Neural progenitor cell (in vitro differentiated cells): ENCODE data around the gene UNC5B. TPM values are rescaled to one million over a fixed set of nuclear protein-coding genes. Genes with fewer than 3 reads are reported as not detected.
A peak's percentile ranks its signal among the peaks of the same experiment; 100 is the strongest.

Experiments
- DNase-seq: peaks from one replicate; pipeline ENCODE4 v3.0.0-alpha.2; 2016; ENCODE audit warnings: low spot score
- H2AFZ ChIP-seq: fragments of 200-600 bp; sonication (generic); replicated peaks from 2 replicates; pipeline ENCODE4 v1.6.1; 2016; ENCODE audit warnings: antibody characterized with exemption
- H3F3A ChIP-seq: fragments of 200-600 bp; sonication (generic); 2 replicates; pipeline ENCODE4 v1.6.1; 2016; ENCODE audit warnings: antibody characterized with exemption, low read depth
- H3K27ac ChIP-seq: fragments of 200-600 bp; sonication (generic); 2 replicates; pipeline ENCODE4 v1.5.1; 2016; ENCODE audit warnings: mild to moderate bottlenecking
- H3K27me3 ChIP-seq: fragments of 200-600 bp; sonication (generic); 2 replicates; pipeline ENCODE4 v1.6.1; 2016; ENCODE audit warnings: mild to moderate bottlenecking, moderate library complexity
- H3K36me3 ChIP-seq: fragments of 200-600 bp; sonication (generic); 2 replicates; pipeline ENCODE4 v1.5.1; 2016
- H3K4me1 ChIP-seq: fragments of 200-600 bp; sonication (generic); 2 replicates; pipeline ENCODE4 v1.6.1; 2016; ENCODE audit warnings: mixed run types
- H3K4me2 ChIP-seq: fragments of 200-600 bp; sonication (generic); 2 replicates; pipeline ENCODE4 v1.6.1; 2016
- H3K4me3 ChIP-seq: fragments of 200-600 bp; sonication (generic); 2 replicates; pipeline ENCODE4 v1.5.1; 2016
- H3K79me2 ChIP-seq: fragments of 200-600 bp; sonication (generic); 2 replicates; pipeline ENCODE4 v1.6.1; 2016; ENCODE audit warnings: low read depth
- H3K9ac ChIP-seq: fragments of 200-600 bp; sonication (generic); 2 replicates; pipeline ENCODE4 v1.6.1; 2016
- H3K9me3 ChIP-seq: fragments of 200-600 bp; sonication (generic); 2 replicates; pipeline ENCODE4 v1.5.1; 2016; ENCODE audit warnings: low read depth
- H4K20me1 ChIP-seq: fragments of 200-600 bp; sonication (generic); 2 replicates; pipeline ENCODE4 v1.6.1; 2016; ENCODE audit warnings: low read depth
- H3K27ac Mint-ChIP-seq: 3 replicates; pipeline ENCODE4 v1.8.0; 2021; ENCODE audit warnings: mixed read lengths
- H3K27me3 Mint-ChIP-seq: 2 replicates; pipeline ENCODE4 v1.8.0; 2022; ENCODE audit warnings: low read depth, mild to moderate bottlenecking, inconsistent platforms, moderate library complexity, mixed read lengths; ENCODE audit not compliant: insufficient read depth
- H3K36me3 Mint-ChIP-seq: 3 replicates; pipeline ENCODE4 v1.8.0; 2021; ENCODE audit warnings: mixed read lengths
- H3K4me1 Mint-ChIP-seq: 3 replicates; pipeline ENCODE4 v1.8.0; 2021; ENCODE audit warnings: mixed read lengths
- H3K4me3 Mint-ChIP-seq: 3 replicates; pipeline ENCODE4 v1.8.0; 2021; ENCODE audit warnings: mild to moderate bottlenecking, moderate library complexity, mixed read lengths
- H3K9me3 Mint-ChIP-seq: 3 replicates; pipeline ENCODE4 v1.8.0; 2020; ENCODE audit warnings: mixed read lengths
- EZH2 ChIP-seq: fragments of 200-600 bp; sonication (generic); IDR thresholded peaks from 2 replicates; pipeline ENCODE4 v1.6.1; 2017; ENCODE audit warnings: antibody characterized with exemption, mild to moderate bottlenecking, moderate library complexity
- EZH2phosphoT487 ChIP-seq: fragments of 200-600 bp; sonication (generic); IDR thresholded peaks from 2 replicates; pipeline ENCODE4 v1.6.1; 2017; ENCODE audit warnings: antibody characterized with exemption
- total RNA-seq: library from RNA; depleted of rRNA; stranded (reverse); fragments of >200 nt; gene quantifications from 2 replicates; pipeline ENCODE4 v1.2.3, GENCODE V29; 2015; ENCODE audit warnings: low replicate concordance
- TF ChIP-seq, protein P1 (sequence below): fragments of 200-600 bp; sonication (generic); IDR thresholded peaks from 2 replicates; pipeline ENCODE4 v1.5.1; 2017; ENCODE audit warnings: antibody characterized with exemption, mild to moderate bottlenecking

Gene UNC5B
- total RNA-seq, 1 donor from 2014 or later = 3.3 TPM

DNA sequence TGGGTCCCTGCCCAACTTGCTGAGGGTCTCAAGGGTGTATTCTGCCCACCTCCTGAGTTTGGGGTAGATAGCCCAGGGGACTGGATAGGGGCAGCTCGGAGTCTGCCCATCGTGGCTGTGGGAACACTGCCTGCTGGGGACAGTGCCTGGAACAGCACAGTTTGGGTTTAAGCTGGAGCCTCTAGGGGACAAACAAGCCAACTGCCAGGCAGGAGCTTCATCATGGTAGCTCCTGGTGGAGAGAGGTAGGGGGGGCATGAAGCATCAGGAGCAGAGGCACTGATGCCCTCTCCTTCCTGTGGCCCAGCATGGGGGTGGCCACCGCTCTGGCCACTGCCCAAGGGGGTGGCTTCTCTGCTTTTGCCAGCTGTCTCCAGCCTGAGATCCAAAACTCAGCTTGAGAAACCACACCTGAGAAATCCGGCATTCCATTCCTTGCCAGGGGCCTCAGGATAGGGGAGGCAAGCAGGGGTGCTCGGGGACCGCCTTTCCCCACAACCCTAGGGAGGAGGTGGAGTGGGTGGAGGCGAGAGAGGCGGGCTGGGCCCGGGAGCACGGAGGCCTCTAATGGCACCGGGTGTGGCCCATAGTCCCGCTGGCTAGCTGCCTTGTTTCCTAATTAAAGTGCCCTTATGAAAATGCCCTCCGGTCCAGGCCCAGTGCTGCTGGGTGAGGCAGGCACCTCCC lies 47.6 kb downstream of the UNC5B start:
- H3K4me1 ChIP-seq = peaks cover 52% of the 10 kb centered on the region
- H2AFZ ChIP-seq = no peak overlapping the region
- H3K9me3 ChIP-seq = no peaks in the 10 kb centered on the region
- H4K20me1 ChIP-seq = peaks cover 8% of the 10 kb centered on the region
- H3F3A ChIP-seq = peaks cover 24% of the 10 kb centered on the region
- H3K36me3 ChIP-seq = no peaks in the 10 kb centered on the region
- Mint-ChIP-seq H3K9me3 (no peaks in the 10 kb centered on the region), H3K27me3 (peaks cover 9% of the 10 kb centered on the region), H3K36me3 (no peaks in the 10 kb centered on the region), H3K4me3 (no peak overlapping the region), H3K4me1 (peaks cover 57% of the 10 kb centered on the region), H3K27ac (no peak overlapping the region)
- H3K27me3 ChIP-seq = no peaks in the 10 kb centered on the region
- DNase-seq = no peak
- H3K9ac ChIP-seq = no peak overlapping the region
- no peak overlapping the region for H3K27ac ChIP-seq
- no peak overlapping the region for H3K4me3 ChIP-seq
- H3K4me2 ChIP-seq = peak overlapping the region; percentile 36
- H3K79me2 ChIP-seq = no peaks in the 10 kb centered on the region
- TF ChIP-seq EZH2 = no peak
- TF ChIP-seq, protein P1, sequence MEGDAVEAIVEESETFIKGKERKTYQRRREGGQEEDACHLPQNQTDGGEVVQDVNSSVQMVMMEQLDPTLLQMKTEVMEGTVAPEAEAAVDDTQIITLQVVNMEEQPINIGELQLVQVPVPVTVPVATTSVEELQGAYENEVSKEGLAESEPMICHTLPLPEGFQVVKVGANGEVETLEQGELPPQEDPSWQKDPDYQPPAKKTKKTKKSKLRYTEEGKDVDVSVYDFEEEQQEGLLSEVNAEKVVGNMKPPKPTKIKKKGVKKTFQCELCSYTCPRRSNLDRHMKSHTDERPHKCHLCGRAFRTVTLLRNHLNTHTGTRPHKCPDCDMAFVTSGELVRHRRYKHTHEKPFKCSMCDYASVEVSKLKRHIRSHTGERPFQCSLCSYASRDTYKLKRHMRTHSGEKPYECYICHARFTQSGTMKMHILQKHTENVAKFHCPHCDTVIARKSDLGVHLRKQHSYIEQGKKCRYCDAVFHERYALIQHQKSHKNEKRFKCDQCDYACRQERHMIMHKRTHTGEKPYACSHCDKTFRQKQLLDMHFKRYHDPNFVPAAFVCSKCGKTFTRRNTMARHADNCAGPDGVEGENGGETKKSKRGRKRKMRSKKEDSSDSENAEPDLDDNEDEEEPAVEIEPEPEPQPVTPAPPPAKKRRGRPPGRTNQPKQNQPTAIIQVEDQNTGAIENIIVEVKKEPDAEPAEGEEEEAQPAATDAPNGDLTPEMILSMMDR = no peak
- TF ChIP-seq EZH2phosphoT487 = no peak

DNA sequence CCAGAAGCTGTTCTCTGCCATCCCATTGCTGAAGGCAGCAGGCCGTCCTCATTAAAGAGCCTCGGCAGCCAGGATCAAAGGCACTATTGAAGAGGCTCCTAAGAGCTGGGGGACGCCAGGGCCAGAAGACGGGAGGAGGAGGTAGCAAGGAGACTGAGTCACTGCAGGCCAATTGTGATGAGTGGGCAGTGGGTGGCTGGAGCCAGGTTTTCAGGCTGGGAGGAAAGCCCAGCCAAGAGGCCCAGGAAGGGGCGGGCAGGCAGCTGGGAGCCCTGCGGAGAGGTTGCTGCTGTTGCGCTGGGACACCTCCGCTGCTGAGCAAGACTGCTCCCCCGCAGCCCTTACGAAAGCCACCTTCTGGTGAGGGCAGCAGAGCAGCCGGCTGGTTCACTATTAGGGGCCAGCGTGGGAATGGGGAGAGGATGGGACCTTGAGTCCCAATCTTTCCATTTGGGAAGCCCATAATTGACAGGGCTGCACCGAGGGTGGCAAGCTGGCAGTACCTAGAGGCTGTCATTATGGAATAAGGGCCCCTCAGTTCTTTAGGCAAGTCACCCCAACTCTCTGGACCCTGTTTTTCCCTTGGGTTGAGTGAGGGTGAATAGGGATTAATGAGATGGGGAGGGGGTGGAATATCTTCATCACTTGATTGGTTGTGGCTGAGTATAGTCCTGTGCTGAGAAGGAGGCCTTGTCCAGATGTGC lies 48.4 kb downstream of the UNC5B start:
- Histone ChIP-seq H3K9ac (no peak overlapping the region), H3K4me3 (no peak overlapping the region), H4K20me1 (peaks cover 8% of the 10 kb centered on the region), H3K27ac (no peak overlapping the region), H3F3A (peaks cover 16% of the 10 kb centered on the region), H3K4me1 (peaks cover 44% of the 10 kb centered on the region), H3K27me3 (no peaks in the 10 kb centered on the region), H2AFZ (no peak overlapping the region), H3K4me2 (peak overlapping the region; percentile 36), H3K79me2 (no peaks in the 10 kb centered on the region), H3K9me3 (no peaks in the 10 kb centered on the region), H3K36me3 (no peaks in the 10 kb centered on the region)
- H3K4me3 Mint-ChIP-seq = no peak overlapping the region
- peak; percentile 60 for DNase-seq
- no peak for TF ChIP-seq EZH2phosphoT487
- TF ChIP-seq, protein P1 = peak; percentile 12
- H3K27ac Mint-ChIP-seq = no peak overlapping the region
- peaks cover 9% of the 10 kb centered on the region for H3K27me3 Mint-ChIP-seq
- H3K9me3 Mint-ChIP-seq = no peaks in the 10 kb centered on the region
- H3K36me3 Mint-ChIP-seq = no peaks in the 10 kb centered on the region
- peaks cover 49% of the 10 kb centered on the region for H3K4me1 Mint-ChIP-seq

DNA sequence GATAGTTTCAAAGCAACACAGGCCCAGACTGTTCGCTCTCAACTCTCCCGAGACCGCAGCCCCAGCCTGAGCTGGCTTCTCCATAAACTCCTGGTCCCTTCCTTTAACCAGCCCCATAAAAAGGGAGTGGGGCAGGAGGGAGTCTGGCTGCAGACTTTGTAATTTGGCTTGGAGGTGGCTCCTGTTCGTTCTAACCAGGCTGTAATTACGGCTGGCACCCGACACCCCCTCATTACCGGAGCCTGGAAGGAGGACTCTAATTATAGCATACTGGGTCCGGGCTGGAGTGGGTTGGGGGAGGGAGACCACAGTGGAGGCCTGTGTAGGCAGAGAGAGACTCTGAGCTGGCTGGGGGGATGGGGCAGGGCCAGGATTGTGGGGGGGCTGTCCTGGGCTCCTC lies 49.7 kb downstream of the UNC5B start:
- Mint-ChIP-seq H3K4me3 (no peak overlapping the region), H3K27ac (no peak overlapping the region), H3K36me3 (no peaks in the 10 kb centered on the region), H3K9me3 (no peaks in the 10 kb centered on the region), H3K4me1 (peaks cover 49% of the 10 kb centered on the region), H3K27me3 (peaks cover 9% of the 10 kb centered on the region)
- no peaks in the 10 kb centered on the region for H3K79me2 ChIP-seq
- no peak overlapping the region for H3K4me3 ChIP-seq
- peaks cover 42% of the 10 kb centered on the region for H3K4me1 ChIP-seq
- no peak for TF ChIP-seq EZH2
- TF ChIP-seq, protein P1 = no peak
- TF ChIP-seq EZH2phosphoT487 = no peak
- no peak overlapping the region for H2AFZ ChIP-seq
- H4K20me1 ChIP-seq = peaks cover 8% of the 10 kb centered on the region
- peaks cover 13% of the 10 kb centered on the region for H3F3A ChIP-seq
- no peak overlapping the region for H3K9ac ChIP-seq
- no peaks in the 10 kb centered on the region for H3K36me3 ChIP-seq
- no peak for DNase-seq
- H3K27ac ChIP-seq = no peak overlapping the region
- H3K27me3 ChIP-seq = no peaks in the 10 kb centered on the region
- H3K4me2 ChIP-seq = no peak overlapping the region
- H3K9me3 ChIP-seq = no peaks in the 10 kb centered on the region
